WTC11 (cell line): ENCODE data around the gene ANKRD13A. TPM values are rescaled to one million over a fixed set of nuclear protein-coding genes. Genes with fewer than 3 reads are reported as not detected.
A peak's percentile ranks its signal among the peaks of the same experiment; 100 is the strongest.

Source experiments
- ATAC-seq: fragments of 200-7000 bp; cut with Tn5 transposase; 2 replicates; pipeline ENCODE4 v1.10.0; 2021; ENCODE audit warnings: mild to moderate bottlenecking, moderate library complexity
- CTCF ChIA-PET: fragments of 300-600 bp; sonication (Branson Sonifier 250); formaldehyde crosslinking; loops from one replicate; lab custom pipeline; 2021; ENCODE audit warnings: antibody characterized with exemption; lab: Charles Lee
- POLR2A ChIA-PET: fragments of 350-600 bp; sonication (Branson Sonifier 250); formaldehyde crosslinking; loops from one replicate; lab custom pipeline; 2021; ENCODE audit warnings: antibody characterized with exemption; lab: Charles Lee
- DNase-seq: peaks from one replicate; pipeline ENCODE4 v3.0.0; 2021; ENCODE audit warnings: low spot score
- H3K27ac Mint-ChIP-seq: 2 replicates; pipeline ENCODE4 v1.8.0; 2021; ENCODE audit warnings: mixed read lengths
- H3K27me3 Mint-ChIP-seq: 2 replicates; pipeline ENCODE4 v1.8.0; 2021; ENCODE audit warnings: low read depth, mild to moderate bottlenecking, moderate library complexity, mixed read lengths
- H3K36me3 Mint-ChIP-seq: 2 replicates; pipeline ENCODE4 v1.8.0; 2021; ENCODE audit warnings: mixed read lengths
- H3K4me1 Mint-ChIP-seq: 2 replicates; pipeline ENCODE4 v1.8.0; 2022; ENCODE audit warnings: mixed read lengths
- H3K4me3 Mint-ChIP-seq: 2 replicates; pipeline ENCODE4 v1.8.0; 2021; ENCODE audit warnings: mild to moderate bottlenecking, moderate library complexity, mixed read lengths
- H3K9me3 Mint-ChIP-seq: 2 replicates; pipeline ENCODE4 v1.8.0; 2021; ENCODE audit warnings: mixed read lengths
- ATF1 ChIP-seq: sonication (generic); formaldehyde crosslinking; IDR thresholded peaks from 2 replicates; pipeline ENCODE4 v1.8.1; 2023; ENCODE audit warnings: mild to moderate bottlenecking, moderate library complexity, missing genetic modification reagents
- ELF4 ChIP-seq: sonication (generic); formaldehyde crosslinking; IDR thresholded peaks from 2 replicates; pipeline ENCODE4 v1.8.1; 2022; ENCODE audit warnings: low read depth, mild to moderate bottlenecking, moderate library complexity, missing genetic modification reagents
- ERG ChIP-seq: fragments of 250-450 bp; sonication (Bioruptor Pico); IDR thresholded peaks from 2 replicates; pipeline ENCODE4 v1.8.0; 2021; ENCODE audit warnings: mild to moderate bottlenecking
- FOXK1 ChIP-seq: sonication (generic); formaldehyde crosslinking; IDR thresholded peaks from 2 replicates; pipeline ENCODE4 v1.8.0; 2022; ENCODE audit warnings: mild to moderate bottlenecking, moderate library complexity, missing genetic modification reagents
- GABPB1 ChIP-seq: sonication (generic); formaldehyde crosslinking; IDR thresholded peaks from 2 replicates; pipeline ENCODE4 v1.8.1; 2023; ENCODE audit warnings: mild to moderate bottlenecking, missing genetic modification reagents
- GRHL2 ChIP-seq: fragments of 250-450 bp; sonication (Bioruptor Pico); IDR thresholded peaks from 2 replicates; pipeline ENCODE4 v1.8.0; 2022; ENCODE audit warnings: mild to moderate bottlenecking, moderate library complexity; ENCODE audit not compliant: insufficient replicate concordance, severe bottlenecking
- NFATC4 ChIP-seq: fragments of 250-450 bp; sonication (Bioruptor Pico); IDR thresholded peaks from 2 replicates; pipeline ENCODE4 v1.9.0; 2021; ENCODE audit warnings: mild to moderate bottlenecking
- OVOL2 ChIP-seq: fragments of 250-450 bp; sonication (Bioruptor Pico); IDR thresholded peaks from 2 replicates; pipeline ENCODE4 v1.9.0; 2021; ENCODE audit warnings: mild to moderate bottlenecking, borderline replicate concordance
- SMAD4 ChIP-seq: sonication (generic); formaldehyde crosslinking; IDR thresholded peaks from 2 replicates; pipeline ENCODE4 v1.8.0; 2022; ENCODE audit warnings: mild to moderate bottlenecking, missing genetic modification reagents
- SP1 ChIP-seq: sonication (generic); formaldehyde crosslinking; conservative IDR thresholded peaks from 2 replicates; pipeline ENCODE4 v1.8.1; 2022; ENCODE audit warnings: missing genetic modification reagents
- TCF7 ChIP-seq: sonication (generic); formaldehyde crosslinking; IDR thresholded peaks from 2 replicates; pipeline ENCODE4 v1.8.0; 2022; ENCODE audit warnings: mild to moderate bottlenecking, low read depth, missing genetic modification reagents, moderate library complexity
- TEAD1 ChIP-seq: sonication (generic); formaldehyde crosslinking; IDR thresholded peaks from 2 replicates; pipeline ENCODE4 v1.8.0; 2022; ENCODE audit warnings: mild to moderate bottlenecking, missing genetic modification reagents
- ZBTB43 ChIP-seq: sonication (generic); formaldehyde crosslinking; IDR thresholded peaks from 2 replicates; pipeline ENCODE4 v1.8.1; 2023; ENCODE audit warnings: mild to moderate bottlenecking, missing genetic modification reagents
- ZNF232 ChIP-seq: sonication (generic); formaldehyde crosslinking; IDR thresholded peaks from 2 replicates; pipeline ENCODE4 v1.8.0; 2022; ENCODE audit warnings: mild to moderate bottlenecking, missing genetic modification reagents
- ZNF416 ChIP-seq: fragments of 250-450 bp; sonication (Bioruptor Pico); IDR thresholded peaks from 2 replicates; pipeline ENCODE4 v1.9.0; 2021; ENCODE audit warnings: mild to moderate bottlenecking, inconsistent platforms
- ZNF532 ChIP-seq: fragments of 250-450 bp; sonication (Bioruptor Pico); IDR thresholded peaks from 2 replicates; pipeline ENCODE4 v1.9.0; 2021; ENCODE audit warnings: mild to moderate bottlenecking, borderline replicate concordance
- total RNA-seq: library from RNA; stranded (reverse); gene quantifications from 3 replicates; pipeline ENCODE4 v1.2.3, GENCODE V29; 2021
- TF ChIP-seq, protein P1 (sequence below): sonication (generic); formaldehyde crosslinking; IDR thresholded peaks from 2 replicates; pipeline ENCODE4 v1.8.1; 2022; ENCODE audit warnings: low read depth, mild to moderate bottlenecking, moderate library complexity, missing genetic modification reagents, borderline replicate concordance
- TF ChIP-seq, protein P2 (sequence below): sonication (generic); formaldehyde crosslinking; conservative IDR thresholded peaks from 2 replicates; pipeline ENCODE4 v1.8.1; 2022; ENCODE audit warnings: mild to moderate bottlenecking, missing genetic modification reagents
- TF ChIP-seq, protein P3 (sequence below): sonication (generic); formaldehyde crosslinking; conservative IDR thresholded peaks from 2 replicates; pipeline ENCODE4 v1.8.1; 2023; ENCODE audit warnings: mild to moderate bottlenecking, low read depth, missing genetic modification reagents, moderate library complexity

The ANKRD13A gene
- total RNA-seq, 1 experiment from 2014 or later: 22.4 TPM

- DNase-seq (no peak), ATAC-seq (no peak)
- no peaks in the 10 kb centered on the region for H3K9me3 Mint-ChIP-seq
- POLR2A ChIA-PET: no interaction called here
- TF ChIP-seq ZNF416 (CRISPR knock-in tag) (no peak), ATF1 (CRISPR knock-in tag) (no peak), ZBTB43 (CRISPR knock-in tag) (no peak), TCF7 (CRISPR knock-in tag) (no peak), SMAD4 (CRISPR knock-in tag) (no peak), NFATC4 (CRISPR knock-in tag) (no peak), FOXK1 (no peak), ELF4 (CRISPR knock-in tag) (no peak), OVOL2 (no peak), ZNF532 (no peak), SP1 (CRISPR knock-in tag) (no peak), ERG (no peak), ZNF232 (CRISPR knock-in tag) (no peak)
- TF ChIP-seq, protein P1, sequence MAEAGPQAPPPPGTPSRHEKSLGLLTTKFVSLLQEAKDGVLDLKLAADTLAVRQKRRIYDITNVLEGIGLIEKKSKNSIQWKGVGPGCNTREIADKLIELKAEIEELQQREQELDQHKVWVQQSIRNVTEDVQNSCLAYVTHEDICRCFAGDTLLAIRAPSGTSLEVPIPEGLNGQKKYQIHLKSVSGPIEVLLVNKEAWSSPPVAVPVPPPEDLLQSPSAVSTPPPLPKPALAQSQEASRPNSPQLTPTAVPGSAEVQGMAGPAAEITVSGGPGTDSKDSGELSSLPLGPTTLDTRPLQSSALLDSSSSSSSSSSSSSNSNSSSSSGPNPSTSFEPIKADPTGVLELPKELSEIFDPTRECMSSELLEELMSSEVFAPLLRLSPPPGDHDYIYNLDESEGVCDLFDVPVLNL: no peak
- TF ChIP-seq, protein P2, sequence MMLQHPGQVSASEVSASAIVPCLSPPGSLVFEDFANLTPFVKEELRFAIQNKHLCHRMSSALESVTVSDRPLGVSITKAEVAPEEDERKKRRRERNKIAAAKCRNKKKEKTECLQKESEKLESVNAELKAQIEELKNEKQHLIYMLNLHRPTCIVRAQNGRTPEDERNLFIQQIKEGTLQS: no peak
- peaks cover 3% of the 10 kb centered on the region for H3K4me1 Mint-ChIP-seq
- H3K27me3 Mint-ChIP-seq: no peaks in the 10 kb centered on the region
- no peak overlapping the region for H3K4me3 Mint-ChIP-seq
- CTCF ChIA-PET: no interaction called here
- H3K27ac Mint-ChIP-seq: no peak overlapping the region; the same call in 1 of the 2 replicates
- peaks cover 21% of the 10 kb centered on the region for H3K36me3 Mint-ChIP-seq
Observed at GRCh38 chr12:110033888-110034287, 34.7 kb downstream of the ANKRD13A start.

DNA sequence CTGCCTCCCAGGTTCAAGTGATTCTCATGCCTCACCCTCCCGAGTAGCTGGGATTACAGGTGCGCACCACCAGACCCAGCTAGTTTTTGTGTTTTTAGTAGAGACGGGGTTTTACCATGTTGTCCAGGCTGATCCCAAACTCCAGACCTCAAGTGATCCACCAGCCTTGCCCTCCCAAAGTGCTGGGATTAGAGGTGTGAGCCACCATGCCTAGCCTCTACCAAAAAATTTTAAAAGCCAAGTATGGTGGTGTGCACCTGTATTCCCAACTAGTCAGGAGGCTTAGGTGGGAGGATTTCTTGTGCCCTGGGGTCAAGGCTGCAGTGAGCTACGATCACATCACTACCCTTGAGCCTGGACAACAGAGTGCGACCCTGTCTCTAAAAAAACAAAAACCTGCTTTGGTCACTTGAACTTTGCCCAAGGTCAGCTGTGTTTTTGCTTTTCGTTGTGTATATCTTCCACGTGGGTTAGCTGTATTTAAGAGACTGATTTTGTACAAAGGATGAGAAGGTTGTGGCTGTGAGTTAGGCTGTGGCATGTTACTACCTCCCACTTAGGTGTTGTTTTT lies 36.4 kb downstream of the ANKRD13A start:
- Mint-ChIP-seq H3K4me3 (no peak overlapping the region), H3K36me3 (peaks cover 17% of the 10 kb centered on the region; the same call in 1 of the 2 replicates), H3K27me3 (no peaks in the 10 kb centered on the region), H3K4me1 (peaks cover 13% of the 10 kb centered on the region), H3K9me3 (no peaks in the 10 kb centered on the region), H3K27ac (no peak overlapping the region)
- ATAC-seq (no peak), DNase-seq (no peak)
- ChIA-PET CTCF (interaction anchor here (1.0 kb wide), 1 partner anchor 11 kb away, joined by 3 read pairs; no protein-coding TSS in a partner anchor), POLR2A (no interaction called here)
- TF ChIP-seq GRHL2: no peak
- TF ChIP-seq GABPB1: 0 out of 2 replicates have a peak, but pooled peaks have one; percentile 29
- TF ChIP-seq, protein P3, sequence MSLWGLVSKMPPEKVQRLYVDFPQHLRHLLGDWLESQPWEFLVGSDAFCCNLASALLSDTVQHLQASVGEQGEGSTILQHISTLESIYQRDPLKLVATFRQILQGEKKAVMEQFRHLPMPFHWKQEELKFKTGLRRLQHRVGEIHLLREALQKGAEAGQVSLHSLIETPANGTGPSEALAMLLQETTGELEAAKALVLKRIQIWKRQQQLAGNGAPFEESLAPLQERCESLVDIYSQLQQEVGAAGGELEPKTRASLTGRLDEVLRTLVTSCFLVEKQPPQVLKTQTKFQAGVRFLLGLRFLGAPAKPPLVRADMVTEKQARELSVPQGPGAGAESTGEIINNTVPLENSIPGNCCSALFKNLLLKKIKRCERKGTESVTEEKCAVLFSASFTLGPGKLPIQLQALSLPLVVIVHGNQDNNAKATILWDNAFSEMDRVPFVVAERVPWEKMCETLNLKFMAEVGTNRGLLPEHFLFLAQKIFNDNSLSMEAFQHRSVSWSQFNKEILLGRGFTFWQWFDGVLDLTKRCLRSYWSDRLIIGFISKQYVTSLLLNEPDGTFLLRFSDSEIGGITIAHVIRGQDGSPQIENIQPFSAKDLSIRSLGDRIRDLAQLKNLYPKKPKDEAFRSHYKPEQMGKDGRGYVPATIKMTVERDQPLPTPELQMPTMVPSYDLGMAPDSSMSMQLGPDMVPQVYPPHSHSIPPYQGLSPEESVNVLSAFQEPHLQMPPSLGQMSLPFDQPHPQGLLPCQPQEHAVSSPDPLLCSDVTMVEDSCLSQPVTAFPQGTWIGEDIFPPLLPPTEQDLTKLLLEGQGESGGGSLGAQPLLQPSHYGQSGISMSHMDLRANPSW (CRISPR knock-in tag): no peak
- TF ChIP-seq TEAD1 (CRISPR knock-in tag): no peak
